Astrocyte of the spinal cord (primary cell): ENCODE data around the gene PTPRF.

Source experiments
- DNase-seq: peaks from one replicate; pipeline ENCODE4 v3.0.0; 2011; ENCODE audit warnings: low read depth, low spot score
- H3K4me3 ChIP-seq: 2 replicates; pipeline ENCODE4 v1.5.1; 2011; ENCODE audit warnings: low read depth, mild to moderate bottlenecking, low read length, moderate library complexity
- CTCF ChIP-seq: IDR thresholded peaks from 2 replicates; pipeline ENCODE4 v1.5.1; 2012; ENCODE audit warnings: low read depth, mild to moderate bottlenecking, low read length, inconsistent platforms
- in situ Hi-C: cut with HindIII; loops from 2 replicates; pipeline ENCODE4 v1.10.0; 2017; ENCODE audit warnings: low sequenced_read_pairs

PTPRF gene

GRCh38 chr1:43521756-43522155 is 8.9 kb upstream of the PTPRF start:
- H3K4me3 ChIP-seq: no peak overlapping the region
- in situ Hi-C loops: no loop called here
- no peak for DNase-seq

GRCh38 chr1:43522431-43522775 is 8.3 kb upstream of the PTPRF start:
- in situ Hi-C loops: no loop called here
- no peak overlapping the region for H3K4me3 ChIP-seq
- no peak for TF ChIP-seq CTCF
- DNase-seq: no peak

More at GRCh38 chr1:43521756-43522155, 8.9 kb upstream of the PTPRF start:
- no peak for TF ChIP-seq CTCF

GRCh38 chr1:43522776-43523480 is 7.8 kb upstream of the PTPRF start:
- no peak for TF ChIP-seq CTCF
- in situ Hi-C loops: no loop called here

GRCh38 chr1:43524804-43525203 is 5.9 kb upstream of the PTPRF start:
- in situ Hi-C loops: no loop called here
- TF ChIP-seq CTCF: no peak
- DNase-seq: no peak
- no peak overlapping the region for H3K4me3 ChIP-seq

More at GRCh38 chr1:43522776-43523480, 7.8 kb upstream of the PTPRF start:
- H3K4me3 ChIP-seq: no peak overlapping the region
- DNase-seq: peak; percentile 42

GRCh38 chr1:43526002-43526401 is 4.7 kb upstream of the PTPRF start:
- in situ Hi-C loops: no loop called here
- TF ChIP-seq CTCF: no peak
- no peak overlapping the region for H3K4me3 ChIP-seq
- peak; percentile 47 for DNase-seq

GRCh38 chr1:43527111-43527878 is 3.4 kb upstream of the PTPRF start:
- no peak for DNase-seq
- no peak overlapping the region for H3K4me3 ChIP-seq
- in situ Hi-C loops: no loop called here
- TF ChIP-seq CTCF: no peak
